ENCODE measurements around the gene RFNG. TPM values are rescaled to one million over a fixed set of nuclear protein-coding genes. Genes with fewer than 3 reads are reported as not detected.

RFNG gene
- total and polyA plus RNA-seq, 4 donors, result 29.1 to 38.2 (median 36.1) TPM

- Histone ChIP-seq H3K9ac (ENCODE audit: insufficient read depth in 1 of 2, low read length in 2 of 2) (no peak overlapping the region), H3K9me3 (ENCODE audit: control insufficient read depth in 4 of 4, insufficient read depth in 3 of 4, low read length in 3 of 4) (no peaks in the 10 kb centered on the region), H3K4me3 (no peak overlapping the region), H3K27me3 (ENCODE audit: control insufficient read depth in 3 of 3, insufficient read depth in 3 of 3, low read length in 2 of 3) (no peaks in the 10 kb centered on the region), H3K4me1 (ENCODE audit: control insufficient read depth in 5 of 5, insufficient read depth in 5 of 5, low read length in 5 of 5) (peaks cover 0 to 24% (median 8%) of the 10 kb centered on the region in 5 donors), H3K27ac (ENCODE audit: low read depth in 1 of 2, low read length in 1 of 2) (no peak overlapping the region), H3K36me3 (ENCODE audit: control insufficient read depth in 4 of 4, insufficient read depth in 4 of 4, low read length in 4 of 4) (peaks cover 0 to 27% (median 4%) of the 10 kb centered on the region in 4 donors)
- no peak for DNase-seq
- no peak for ATAC-seq (ENCODE audit: insufficient read depth, low FRiP score)
- 89 to 93% methylated on average over 20 of the region's 20 CpGs for WGBS, 2 donors
- no peak for TF ChIP-seq CTCF (IDR thresholded peaks at IDR 0.05; ENCODE audit: control extremely low read depth, extremely low read depth)
Measured at GRCh38 chr17:82048571-82048971, 3.0 kb downstream of the RFNG start.

GRCh38 chr17:82047914-82048570 is 3.6 kb downstream of the RFNG start:
- H3K9ac ChIP-seq (ENCODE audit: insufficient read depth in 1 of 2, low read length in 2 of 2), result no peak overlapping the region
- WGBS, 2 donors, result 93 to 96% methylated on average over 25 of the region's 25 CpGs
- no peak overlapping the region for H3K27ac ChIP-seq (ENCODE audit: low read depth in 1 of 2, low read length in 1 of 2)
- H3K27me3 ChIP-seq (ENCODE audit: control insufficient read depth in 3 of 3, insufficient read depth in 3 of 3, low read length in 2 of 3), result no peaks in the 10 kb centered on the region
- no peak overlapping the region for H3K4me3 ChIP-seq
- H3K4me1 ChIP-seq (ENCODE audit: control insufficient read depth in 5 of 5, insufficient read depth in 5 of 5, low read length in 5 of 5), result peaks cover 0 to 20% (median 8%) of the 10 kb centered on the region in 5 donors
- DNase-seq (no peak), ATAC-seq (ENCODE audit: insufficient read depth, low FRiP score) (no peak)
- peaks cover 0 to 25% (median 4%) of the 10 kb centered on the region in 4 donors for H3K36me3 ChIP-seq (ENCODE audit: control insufficient read depth in 4 of 4, insufficient read depth in 4 of 4, low read length in 4 of 4)
- TF ChIP-seq CTCF (IDR thresholded peaks at IDR 0.05; ENCODE audit: control extremely low read depth, extremely low read depth), result no peak
- H3K9me3 ChIP-seq (ENCODE audit: control insufficient read depth in 4 of 4, insufficient read depth in 3 of 4, low read length in 3 of 4), result no peaks in the 10 kb centered on the region

GRCh38 chr17:82047379-82047778 is 4.2 kb downstream of the RFNG start:
- H3K4me3 ChIP-seq, result no peak overlapping the region
- DNase-seq (no peak), ATAC-seq (ENCODE audit: insufficient read depth, low FRiP score) (no peak)
- no peak overlapping the region for H3K27ac ChIP-seq (ENCODE audit: low read depth in 1 of 2, low read length in 1 of 2)
- TF ChIP-seq CTCF (IDR thresholded peaks at IDR 0.05; ENCODE audit: control extremely low read depth, extremely low read depth), result no peak
- peaks cover 0 to 25% (median 4%) of the 10 kb centered on the region in 4 donors for H3K36me3 ChIP-seq (ENCODE audit: control insufficient read depth in 4 of 4, insufficient read depth in 4 of 4, low read length in 4 of 4)
- no peaks in the 10 kb centered on the region for H3K9me3 ChIP-seq (ENCODE audit: control insufficient read depth in 4 of 4, insufficient read depth in 3 of 4, low read length in 3 of 4)
- H3K27me3 ChIP-seq (ENCODE audit: control insufficient read depth in 3 of 3, insufficient read depth in 3 of 3, low read length in 2 of 3), result no peaks in the 10 kb centered on the region
- no peak overlapping the region for H3K9ac ChIP-seq (ENCODE audit: insufficient read depth in 1 of 2, low read length in 2 of 2)
- 89 to 91% methylated on average over 24 of the region's 24 CpGs for WGBS, 2 donors
- peaks cover 0 to 13% (median 4%) of the 10 kb centered on the region in 5 donors for H3K4me1 ChIP-seq (ENCODE audit: control insufficient read depth in 5 of 5, insufficient read depth in 5 of 5, low read length in 5 of 5)

Measured in lung (tissue), 12 donors.